HG02759 (cell line): Measurements from ENCODE around the gene DTNA.

Experiments used
- ATAC-seq: cut with Tn5 transposase; IDR thresholded peaks from one replicate; pipeline ENCODE4 v1.9.1; 2021; ENCODE audit warnings: mild to moderate bottlenecking, moderate library complexity; ENCODE audit not compliant: unreplicated experiment

Gene DTNA

GRCh38 chr18:34805103-34805877 lies 95.2 kb downstream of the DTNA start:
- no peak for ATAC-seq

GRCh38 chr18:34805878-34806351 lies 95.8 kb downstream of the DTNA start:
- no peak for ATAC-seq

- no peak for ATAC-seq
These were observed 96.4 kb downstream of the DTNA start for GRCh38 chr18:34806527-34806926.

- no peak for ATAC-seq
These were observed 97.2 kb downstream of the DTNA start for GRCh38 chr18:34807106-34807796.

- no peak for ATAC-seq
These were observed 98.3 kb downstream of the DTNA start for GRCh38 chr18:34808389-34808788.

GRCh38 chr18:34809451-34810072 lies 99.5 kb downstream of the DTNA start:
- ATAC-seq: no peak

- no peak for ATAC-seq
These were observed 106.1 kb downstream of the DTNA start for GRCh38 chr18:34816183-34816582.

- ATAC-seq: no peak
These were observed 107.5 kb downstream of the DTNA start for GRCh38 chr18:34817636-34818035.

GRCh38 chr18:34818064-34818463 lies 108.0 kb downstream of the DTNA start:
- ATAC-seq: no peak

GRCh38 chr18:34820360-34821065 lies 110.4 kb downstream of the DTNA start:
- no peak for ATAC-seq

- no peak for ATAC-seq
These were observed 111.6 kb downstream of the DTNA start for GRCh38 chr18:34821669-34822210.

GRCh38 chr18:34828093-34828492 lies 118.0 kb downstream of the DTNA start:
- no peak for ATAC-seq

- no peak for ATAC-seq
These were observed 124.8 kb downstream of the DTNA start for GRCh38 chr18:34834897-34835296.

GRCh38 chr18:34835466-34835865 lies 125.4 kb downstream of the DTNA start:
- no peak for ATAC-seq

GRCh38 chr18:34837769-34838272 lies 127.7 kb downstream of the DTNA start:
- no peak for ATAC-seq

- no peak for ATAC-seq
These were observed 128.6 kb downstream of the DTNA start for GRCh38 chr18:34838669-34839068.

GRCh38 chr18:34840256-34840826 lies 130.2 kb downstream of the DTNA start:
- ATAC-seq: no peak

GRCh38 chr18:34841891-34842290 lies 131.8 kb downstream of the DTNA start:
- ATAC-seq: no peak

GRCh38 chr18:34844072-34844471 lies 134.0 kb downstream of the DTNA start:
- no peak for ATAC-seq

GRCh38 chr18:34844732-34845459 lies 134.8 kb downstream of the DTNA start:
- ATAC-seq: no peak
